ENCODE measurements around the gene MBP.
"Not testable (repeated sequence)": the region's sequence is repeated elsewhere in the genome, so short reads cannot be mapped to it uniquely, and the experiment has no call there.

MBP gene

GRCh38 chr18:76997951-76998808 is 134.4 kb downstream of the MBP start:
- no peak for DNase-seq

- DNase-seq = no peak
Measured at GRCh38 chr18:76996429-76996828, 136.2 kb downstream of the MBP start.

- no peak for DNase-seq
Measured at GRCh38 chr18:76995896-76996295, 136.7 kb downstream of the MBP start.

GRCh38 chr18:76994086-76994654 is 138.4 kb downstream of the MBP start:
- DNase-seq = no peak

- DNase-seq = no peak
Measured at GRCh38 chr18:76993573-76993972, 139.0 kb downstream of the MBP start.

- no peak for DNase-seq
Measured at GRCh38 chr18:76993085-76993382, 139.5 kb downstream of the MBP start.

GRCh38 chr18:76992226-76993084 is 140.1 kb downstream of the MBP start:
- DNase-seq = no peak

GRCh38 chr18:76991021-76991688 is 141.4 kb downstream of the MBP start:
- DNase-seq = no peak

- not testable (repeated sequence) for DNase-seq
Measured at GRCh38 chr18:76990343-76991020, 142.1 kb downstream of the MBP start.

GRCh38 chr18:76989647-76990190 is 142.9 kb downstream of the MBP start:
- DNase-seq = no peak

- DNase-seq = no peak
Measured at GRCh38 chr18:76988827-76989646, 143.5 kb downstream of the MBP start.

GRCh38 chr18:76988031-76988826 is 144.4 kb downstream of the MBP start:
- no peak for DNase-seq

GRCh38 chr18:76986406-76986805 is 146.2 kb downstream of the MBP start:
- DNase-seq = no peak

GRCh38 chr18:76985951-76986236 is 146.7 kb downstream of the MBP start:
- no peak for DNase-seq

- no peak for DNase-seq
Measured at GRCh38 chr18:76985156-76985950, 147.2 kb downstream of the MBP start.

GRCh38 chr18:76984193-76985155 is 148.1 kb downstream of the MBP start:
- DNase-seq = no peak

- DNase-seq = no peak
Measured at GRCh38 chr18:76983613-76984051, 149.0 kb downstream of the MBP start.

GRCh38 chr18:76982841-76983583 is 149.6 kb downstream of the MBP start:
- DNase-seq = peak; percentile 85
